Activated T-helper 17 cell treated with anti-CD3 and anti-CD28 coated beads, Interleukin-2, amount 50 U/mL, for 72 hours (primary cell): Measurements from ENCODE around the gene LRRC17. TPM values are rescaled to one million over a fixed set of nuclear protein-coding genes. Genes with fewer than 3 reads are reported as not detected.

Source experiments
- ATAC-seq: fragments of 150-1000 bp; cut with Tn5 transposase; replicated peaks from 2 replicates; pipeline ENCODE4 v1.10.0; 2021; ENCODE audit warnings: mild to moderate bottlenecking, moderate library complexity
- H3K27ac Mint-ChIP-seq: one replicate; pipeline ENCODE4 v1.8.0; 2022; ENCODE audit warnings: mixed read lengths
- H3K27me3 Mint-ChIP-seq: one replicate; pipeline ENCODE4 v1.8.0; 2022; ENCODE audit warnings: mixed read lengths
- H3K36me3 Mint-ChIP-seq: one replicate; pipeline ENCODE4 v1.8.0; 2022; ENCODE audit warnings: low read depth, mild to moderate bottlenecking, mixed read lengths
- H3K4me1 Mint-ChIP-seq: one replicate; pipeline ENCODE4 v1.8.0; 2022; ENCODE audit warnings: mixed read lengths
- H3K4me3 Mint-ChIP-seq: one replicate; pipeline ENCODE4 v1.8.0; 2022; ENCODE audit warnings: mild to moderate bottlenecking, mixed read lengths
- H3K9me3 Mint-ChIP-seq: one replicate; pipeline ENCODE4 v1.8.0; 2022; ENCODE audit warnings: mixed read lengths
- total RNA-seq, 2 donors: library from RNA; stranded (reverse); gene quantifications; one replicate each; pipeline ENCODE4 v1.2.3, GENCODE V29; 2022

LRRC17 gene
- total RNA-seq, 2 donors from 2014 or later: not detected

GRCh38 chr7:102917436-102918353 lies 4.9 kb downstream of the LRRC17 start:
- H3K4me3 Mint-ChIP-seq: no peak overlapping the region

GRCh38 chr7:102918845-102919244 lies 6.0 kb downstream of the LRRC17 start:
- Mint-ChIP-seq H3K9me3 (no peaks in the 10 kb centered on the region), H3K27ac (no peak overlapping the region), H3K4me3 (no peak overlapping the region), H3K36me3 (no peaks in the 10 kb centered on the region), H3K27me3 (no peaks in the 10 kb centered on the region), H3K4me1 (no peaks in the 10 kb centered on the region)
- ATAC-seq: no peak

More at GRCh38 chr7:102917436-102918353, 4.9 kb downstream of the LRRC17 start:
- Mint-ChIP-seq H3K27me3 (no peaks in the 10 kb centered on the region), H3K27ac (no peak overlapping the region), H3K36me3 (no peaks in the 10 kb centered on the region), H3K4me1 (no peaks in the 10 kb centered on the region), H3K9me3 (no peaks in the 10 kb centered on the region)
- no peak for ATAC-seq

- Mint-ChIP-seq H3K9me3 (no peaks in the 10 kb centered on the region), H3K4me1 (no peaks in the 10 kb centered on the region), H3K36me3 (no peaks in the 10 kb centered on the region), H3K4me3 (no peak overlapping the region), H3K27ac (no peak overlapping the region), H3K27me3 (peaks cover 4% of the 10 kb centered on the region)
- ATAC-seq: no peak
Observed at GRCh38 chr7:102925976-102926782, 13.4 kb downstream of the LRRC17 start.

- peaks cover 4% of the 10 kb centered on the region for H3K27me3 Mint-ChIP-seq
- ATAC-seq: no peak
- H3K4me3 Mint-ChIP-seq: no peak overlapping the region
- no peaks in the 10 kb centered on the region for H3K4me1 Mint-ChIP-seq
- no peak overlapping the region for H3K27ac Mint-ChIP-seq
- no peaks in the 10 kb centered on the region for H3K9me3 Mint-ChIP-seq
- no peaks in the 10 kb centered on the region for H3K36me3 Mint-ChIP-seq
Observed at GRCh38 chr7:102926783-102927140, 14.0 kb downstream of the LRRC17 start.

- Mint-ChIP-seq H3K9me3 (no peaks in the 10 kb centered on the region), H3K4me1 (no peaks in the 10 kb centered on the region), H3K36me3 (no peaks in the 10 kb centered on the region), H3K4me3 (no peak overlapping the region), H3K27ac (no peak overlapping the region), H3K27me3 (peaks cover 4% of the 10 kb centered on the region)
- no peak for ATAC-seq
Observed at GRCh38 chr7:102927312-102927933, 14.6 kb downstream of the LRRC17 start.

GRCh38 chr7:102931757-102932156 lies 19.0 kb downstream of the LRRC17 start:
- Mint-ChIP-seq H3K27me3 (peaks cover 4% of the 10 kb centered on the region), H3K9me3 (no peaks in the 10 kb centered on the region), H3K4me1 (no peaks in the 10 kb centered on the region), H3K27ac (no peak overlapping the region), H3K4me3 (no peak overlapping the region), H3K36me3 (no peaks in the 10 kb centered on the region)
- ATAC-seq: no peak

GRCh38 chr7:102933763-102934162 lies 21.0 kb downstream of the LRRC17 start:
- Mint-ChIP-seq H3K9me3 (no peaks in the 10 kb centered on the region), H3K36me3 (no peaks in the 10 kb centered on the region), H3K4me1 (no peaks in the 10 kb centered on the region), H3K27me3 (peaks cover 4% of the 10 kb centered on the region), H3K4me3 (no peak overlapping the region), H3K27ac (no peak overlapping the region)
- no peak for ATAC-seq

GRCh38 chr7:102934239-102934638 lies 21.4 kb downstream of the LRRC17 start:
- Mint-ChIP-seq H3K4me1 (no peaks in the 10 kb centered on the region), H3K27ac (no peak overlapping the region), H3K4me3 (no peak overlapping the region), H3K9me3 (no peaks in the 10 kb centered on the region), H3K27me3 (no peaks in the 10 kb centered on the region), H3K36me3 (no peaks in the 10 kb centered on the region)
- no peak for ATAC-seq

GRCh38 chr7:102934701-102935100 lies 21.9 kb downstream of the LRRC17 start:
- no peaks in the 10 kb centered on the region for H3K36me3 Mint-ChIP-seq
- H3K9me3 Mint-ChIP-seq: no peaks in the 10 kb centered on the region
- ATAC-seq: no peak
- no peaks in the 10 kb centered on the region for H3K4me1 Mint-ChIP-seq
- no peak overlapping the region for H3K27ac Mint-ChIP-seq
- H3K4me3 Mint-ChIP-seq: no peak overlapping the region
- no peaks in the 10 kb centered on the region for H3K27me3 Mint-ChIP-seq

- no peaks in the 10 kb centered on the region for H3K27me3 Mint-ChIP-seq
- H3K9me3 Mint-ChIP-seq: no peaks in the 10 kb centered on the region
- H3K4me1 Mint-ChIP-seq: no peaks in the 10 kb centered on the region
- no peak for ATAC-seq
- H3K36me3 Mint-ChIP-seq: no peaks in the 10 kb centered on the region
- no peak overlapping the region for H3K27ac Mint-ChIP-seq
- no peak overlapping the region for H3K4me3 Mint-ChIP-seq
Observed at GRCh38 chr7:102935450-102936115, 22.8 kb downstream of the LRRC17 start.

- H3K27ac Mint-ChIP-seq: no peak overlapping the region
Observed at GRCh38 chr7:102938679-102939078, 25.9 kb downstream of the LRRC17 start.

GRCh38 chr7:102942181-102942866 lies 29.5 kb downstream of the LRRC17 start:
- Mint-ChIP-seq H3K4me1 (no peaks in the 10 kb centered on the region), H3K27me3 (no peaks in the 10 kb centered on the region), H3K9me3 (no peaks in the 10 kb centered on the region), H3K4me3 (no peak overlapping the region), H3K27ac (no peak overlapping the region), H3K36me3 (no peaks in the 10 kb centered on the region)
- no peak for ATAC-seq

More at GRCh38 chr7:102938679-102939078, 25.9 kb downstream of the LRRC17 start:
- Mint-ChIP-seq H3K27me3 (no peaks in the 10 kb centered on the region), H3K4me1 (no peaks in the 10 kb centered on the region), H3K36me3 (no peaks in the 10 kb centered on the region), H3K9me3 (no peaks in the 10 kb centered on the region), H3K4me3 (no peak overlapping the region)
- ATAC-seq: no peak

- no peak overlapping the region for H3K27ac Mint-ChIP-seq
- no peaks in the 10 kb centered on the region for H3K36me3 Mint-ChIP-seq
- H3K4me3 Mint-ChIP-seq: no peak overlapping the region
- ATAC-seq: no peak
- no peaks in the 10 kb centered on the region for H3K27me3 Mint-ChIP-seq
- H3K4me1 Mint-ChIP-seq: no peaks in the 10 kb centered on the region
- H3K9me3 Mint-ChIP-seq: no peaks in the 10 kb centered on the region
Observed at GRCh38 chr7:102942868-102943267, 30.1 kb downstream of the LRRC17 start.
